Stimulated activated CD4-positive, alpha-beta T cell treated with anti-CD3 and anti-CD28 coated beads, TNF-alpha, amount 100 ng/mL, for 24 hours (primary cell): Measurements from ENCODE around the gene HHAT.

Source experiments
- DNase-seq, 3 experiments: peaks; one replicate each; pipeline ENCODE4 v3.0.0-alpha.2; 2020; ENCODE audit warnings: low read depth in 3 of 3

Gene HHAT

DNA sequence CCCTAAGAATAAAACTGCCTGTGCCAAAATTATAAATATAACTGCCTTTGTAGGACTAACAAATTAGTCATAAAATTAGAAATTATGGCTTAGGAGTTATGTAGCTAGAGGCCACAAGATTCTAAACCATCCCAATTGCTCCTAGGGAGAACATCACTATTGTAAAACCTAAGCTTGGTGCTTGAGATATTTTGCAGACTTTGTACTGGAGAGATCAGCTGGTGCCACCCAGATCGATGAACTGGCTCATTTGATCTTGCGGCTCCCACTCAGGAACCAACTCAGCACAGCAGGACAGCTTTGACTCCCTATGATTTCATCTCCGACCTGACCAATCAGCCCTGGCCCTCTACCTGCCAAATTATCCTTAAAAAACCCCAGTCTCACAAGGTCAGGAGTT, 30.6 kb downstream of the HHAT start:
- no peak for DNase-seq

DNA sequence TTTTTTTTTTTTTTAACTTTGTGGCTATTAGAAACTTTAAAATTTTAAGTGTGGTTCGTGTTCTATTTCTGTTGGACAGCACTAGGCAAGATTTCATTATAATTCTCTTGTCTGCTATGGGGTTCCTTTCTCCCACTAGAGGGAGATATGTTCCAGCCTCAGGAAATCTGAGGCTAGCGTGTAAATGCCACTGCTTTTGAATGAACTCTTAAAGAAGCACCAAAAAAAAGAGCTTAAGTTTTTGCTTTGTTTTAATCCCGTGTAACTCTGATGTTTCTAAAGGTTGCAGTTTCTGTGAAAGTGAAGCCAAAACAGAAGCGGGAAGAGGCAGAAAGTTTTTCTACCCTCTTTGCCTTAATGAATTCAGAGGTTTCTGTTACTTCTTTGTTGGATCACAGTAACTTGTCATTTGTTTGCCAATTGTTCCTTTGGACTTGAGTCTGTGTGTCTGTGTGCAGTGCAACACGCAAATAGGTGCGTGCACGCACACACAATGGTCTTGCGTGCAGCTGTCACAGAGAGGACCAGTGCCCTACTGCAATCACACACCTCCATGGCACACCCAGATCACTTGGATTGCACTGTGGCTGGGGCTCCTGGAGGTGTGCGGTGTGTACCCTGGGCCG, 32.3 kb downstream of the HHAT start:
- no peak for DNase-seq

DNA sequence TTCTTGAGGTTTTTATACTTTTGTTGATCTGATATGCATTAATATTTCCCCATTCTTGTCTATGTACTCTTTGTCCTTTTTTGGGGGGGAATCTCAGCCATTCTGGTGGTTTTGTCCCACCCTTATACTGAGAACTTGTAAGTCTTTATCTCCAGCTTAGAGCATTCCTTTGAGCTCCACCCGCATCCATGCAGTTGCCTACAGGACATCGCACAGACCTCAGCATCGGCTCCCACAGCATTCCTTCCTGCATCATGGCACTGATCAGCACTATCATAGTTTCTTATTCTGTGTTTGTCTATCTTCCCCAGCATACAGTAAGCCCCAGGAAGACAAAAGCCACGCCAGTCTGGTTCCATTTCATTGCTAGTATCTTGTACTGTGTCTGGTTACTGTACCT, 33.0 kb downstream of the HHAT start:
- no peak for DNase-seq

DNA sequence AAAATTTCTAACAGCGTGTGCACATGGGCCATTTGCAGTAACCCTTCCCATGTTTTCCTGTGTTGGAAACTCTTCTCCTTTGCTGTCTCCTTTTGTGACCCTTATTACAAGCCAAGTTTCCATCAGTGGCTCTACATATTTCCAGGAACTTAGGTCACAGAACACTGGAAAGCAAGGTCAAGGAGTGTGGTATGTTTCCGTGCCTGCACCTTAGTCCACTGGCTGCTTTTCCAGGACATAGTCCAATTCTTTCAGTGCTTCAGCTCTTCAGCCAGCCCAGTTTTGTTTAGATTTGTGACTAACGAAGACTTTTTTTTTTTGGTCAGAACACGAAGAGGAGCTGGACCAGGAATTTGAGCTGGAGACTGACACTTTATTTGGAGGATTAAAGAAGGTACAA, 33.8 kb downstream of the HHAT start:
- DNase-seq = no peak

DNA sequence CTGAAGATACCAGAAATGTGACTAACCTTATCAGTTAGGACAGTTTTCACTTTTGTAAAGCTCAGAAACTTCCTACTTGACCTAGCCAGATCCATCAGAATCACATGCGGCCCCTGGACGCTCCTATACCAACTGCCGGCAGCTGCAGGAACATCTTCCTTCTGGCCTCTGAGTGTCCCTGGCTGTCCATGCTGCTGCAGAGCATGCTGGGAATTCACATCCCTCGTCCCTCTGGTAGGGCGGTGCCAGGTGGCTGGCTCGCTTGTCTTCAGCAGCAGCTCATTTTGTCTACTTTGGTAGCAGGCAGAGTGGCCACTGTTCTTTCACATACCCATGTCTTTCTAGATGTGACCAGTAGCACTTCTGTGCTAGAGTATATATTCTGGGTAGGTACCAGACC, 34.4 kb downstream of the HHAT start:
- DNase-seq = no peak

DNA sequence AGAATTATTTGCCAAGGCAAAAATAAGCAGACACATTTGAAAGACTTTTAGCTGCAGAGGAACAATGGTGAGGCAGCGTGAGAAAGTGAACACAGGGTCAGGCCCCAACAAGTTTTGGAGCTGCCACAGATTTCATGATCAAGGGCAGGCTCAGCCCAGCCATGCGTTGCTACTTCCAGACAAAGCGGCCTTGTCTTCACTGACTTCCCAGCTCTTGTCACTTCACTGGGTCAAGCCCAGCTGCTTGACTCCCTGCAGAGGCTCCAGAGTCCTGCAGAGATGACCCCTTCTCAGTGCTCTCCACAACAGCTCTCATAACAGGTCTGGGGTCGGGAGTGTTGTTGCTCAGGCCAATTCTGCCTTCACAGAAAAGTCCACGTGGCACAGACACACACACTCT, 35.8 kb downstream of the HHAT start:
- DNase-seq = no peak

DNA sequence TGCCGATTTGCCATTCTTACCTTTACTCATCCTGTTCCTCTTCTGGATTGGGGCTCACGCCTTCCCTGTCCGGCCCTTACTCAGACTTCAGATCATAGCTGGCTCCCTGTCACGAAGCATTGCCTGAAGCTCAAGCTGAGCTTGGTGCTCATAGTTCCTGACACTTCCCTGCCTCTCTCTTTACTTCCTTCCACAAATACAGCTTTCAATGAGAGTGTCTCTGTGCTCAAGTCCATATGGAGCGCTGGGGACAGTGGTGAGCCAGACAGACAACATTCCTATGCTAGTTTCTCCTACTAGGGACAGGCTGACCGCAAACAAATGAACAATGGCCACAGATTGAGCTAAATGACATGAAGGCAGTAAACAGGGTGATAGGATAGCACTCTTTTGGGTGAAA, 38.1 kb downstream of the HHAT start:
- DNase-seq = no peak

DNA sequence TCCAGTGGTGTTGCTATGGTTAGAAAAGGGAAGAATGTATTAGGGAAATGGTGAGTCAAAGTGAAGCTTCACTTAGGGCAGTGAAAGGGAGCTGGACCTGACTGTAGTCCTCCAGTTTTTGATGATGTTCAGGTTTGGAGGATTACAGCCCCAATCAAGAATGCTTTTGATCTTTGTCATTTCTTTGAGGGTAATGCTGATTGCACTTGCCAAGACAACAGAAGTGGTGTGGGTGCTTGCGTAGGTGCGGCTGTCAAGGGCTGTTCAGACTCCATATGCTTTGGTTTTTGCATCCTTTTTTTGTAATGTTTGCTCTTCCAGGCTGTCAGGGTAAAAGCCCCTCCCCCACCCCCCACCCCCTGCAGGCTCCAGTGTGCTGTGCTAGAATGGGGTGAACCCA, 38.9 kb downstream of the HHAT start:
- no peak for DNase-seq

DNA sequence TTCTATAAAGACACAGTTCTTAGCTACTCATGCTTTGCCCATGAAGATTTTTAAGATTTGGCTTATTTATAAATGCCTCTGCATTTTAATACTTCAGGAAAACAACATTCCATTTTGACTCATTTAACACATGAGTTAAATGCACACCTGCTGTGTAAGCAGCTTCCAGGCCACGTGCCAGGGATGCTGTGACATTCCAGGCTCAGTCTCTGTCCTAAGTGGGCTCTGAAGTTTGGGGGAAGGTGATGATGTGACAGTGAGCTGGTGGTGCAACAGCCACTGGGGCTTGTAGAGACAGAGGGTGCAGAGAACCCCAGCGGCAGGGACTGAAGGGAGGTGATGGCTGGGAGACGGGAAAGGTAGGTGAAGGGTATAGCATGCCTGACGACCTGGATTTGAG, 40.7 kb downstream of the HHAT start:
- no peak for DNase-seq

DNA sequence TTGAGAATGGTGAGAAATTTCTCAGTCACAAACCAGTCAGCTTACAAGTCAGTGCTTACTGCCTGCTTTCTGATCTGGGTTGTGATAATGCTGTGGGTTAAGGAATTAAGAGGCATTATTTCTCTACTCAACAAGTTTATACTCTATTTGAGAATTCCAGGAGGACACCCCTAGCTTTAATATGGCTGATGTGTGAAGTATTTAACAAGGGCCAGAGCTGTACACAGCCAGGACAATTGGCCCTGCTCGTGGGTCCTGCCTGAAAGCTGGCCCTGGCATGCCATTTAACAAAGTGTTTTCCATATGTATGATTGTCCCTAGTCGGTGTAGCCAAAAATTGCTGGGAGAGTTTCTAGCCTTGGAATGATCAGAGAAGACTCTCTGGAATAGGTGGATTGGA, 43.2 kb downstream of the HHAT start:
- no peak for DNase-seq

DNA sequence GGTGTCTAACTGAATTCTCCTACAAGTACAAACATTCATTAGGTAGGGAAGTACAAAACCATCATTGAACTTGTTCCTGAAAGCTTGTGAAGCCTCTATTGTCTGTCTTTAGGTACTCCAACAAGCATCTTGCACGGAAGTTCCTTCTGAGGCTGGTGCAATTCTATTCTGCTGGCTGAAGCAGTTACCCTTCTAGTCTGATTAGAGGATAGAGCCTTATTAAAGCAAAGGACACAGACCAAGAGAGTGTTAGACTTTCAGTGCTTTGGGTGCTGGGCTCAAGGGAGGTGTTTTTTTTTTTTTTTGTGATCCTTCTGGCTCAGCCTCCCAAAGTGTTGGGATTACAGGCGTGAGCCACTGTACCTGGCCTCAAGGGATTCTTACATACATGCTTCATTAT, 43.8 kb downstream of the HHAT start:
- no peak for DNase-seq

DNA sequence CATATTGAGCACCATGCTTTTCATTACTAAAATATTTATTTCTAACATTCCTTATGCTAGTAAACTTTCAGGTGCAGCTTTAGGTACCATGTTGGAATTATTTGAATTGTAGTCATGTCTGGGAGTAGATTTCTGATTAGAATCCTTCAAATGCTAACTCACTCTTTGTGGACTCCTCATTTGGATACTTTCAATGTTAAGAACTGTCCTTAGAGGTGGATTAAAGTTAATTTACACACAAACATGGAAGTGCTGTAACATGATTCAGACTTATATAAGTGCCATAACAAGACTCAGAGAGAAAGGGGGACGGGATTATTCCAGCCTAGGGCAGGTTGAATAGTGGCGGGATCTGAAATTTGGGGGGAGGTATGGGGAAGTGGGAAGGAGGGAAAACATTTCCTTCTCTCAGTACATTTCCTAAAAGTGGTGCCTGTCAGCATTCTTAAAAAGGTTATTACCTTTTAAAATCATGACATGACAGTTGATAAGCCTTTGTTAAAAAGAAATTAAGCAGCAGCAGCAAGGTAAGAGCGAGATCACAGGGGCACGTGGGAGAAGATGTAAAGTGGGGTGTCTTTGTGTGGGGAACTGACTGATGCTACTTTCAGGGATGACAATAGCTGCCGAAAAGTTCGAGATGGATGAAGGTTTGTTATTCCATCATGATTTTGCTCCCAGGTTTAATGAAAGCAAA, 44.4 kb downstream of the HHAT start:
- DNase-seq = no peak

DNA sequence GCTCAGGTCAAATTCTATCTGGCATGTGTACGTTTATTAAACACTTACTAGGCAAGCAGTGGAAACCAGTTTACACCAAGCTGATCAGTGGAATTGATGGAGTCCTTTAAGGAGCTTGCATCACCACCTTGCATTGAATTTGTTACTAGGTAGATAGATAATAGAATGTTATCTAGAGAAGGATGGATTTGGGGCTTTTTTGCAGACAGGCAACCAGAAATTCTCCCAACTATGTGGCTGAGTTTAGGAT, 44.9 kb downstream of the HHAT start:
- DNase-seq = no peak

DNA sequence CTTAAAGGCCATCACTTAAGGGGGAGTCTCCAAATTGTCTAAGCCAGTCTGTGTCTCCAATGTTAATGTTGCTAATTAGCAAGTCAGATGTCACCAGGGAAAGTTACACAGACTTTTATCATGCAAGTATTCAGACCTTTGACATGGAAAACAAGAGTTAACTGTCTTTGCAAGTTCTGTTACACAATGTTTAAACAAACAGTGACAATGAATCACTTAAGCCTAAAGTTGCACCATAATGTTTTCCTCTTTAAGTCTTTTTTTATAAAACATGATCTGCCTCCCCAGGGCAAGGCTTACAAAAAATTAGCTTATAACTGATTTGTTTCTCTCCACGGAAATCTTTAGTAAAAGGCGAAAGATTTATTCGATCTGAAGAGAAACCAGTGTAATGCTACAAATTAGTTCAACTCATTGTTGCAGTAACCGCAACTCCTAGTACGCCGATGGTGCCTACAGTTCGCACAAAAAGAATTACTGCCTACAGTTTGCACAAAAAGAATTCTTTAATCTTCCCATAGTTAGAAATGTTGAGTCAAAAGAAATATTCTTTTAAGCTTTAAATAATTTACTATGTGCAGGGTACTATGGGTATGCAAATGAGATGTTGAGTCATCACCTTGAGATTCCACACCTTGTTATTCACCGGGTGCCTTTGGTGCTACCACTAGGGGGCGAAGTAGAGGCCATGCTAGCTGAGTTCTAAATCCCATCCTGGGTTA, 45.3 kb downstream of the HHAT start:
- peak; percentile 38 to 70 (median 58) for DNase-seq

DNA sequence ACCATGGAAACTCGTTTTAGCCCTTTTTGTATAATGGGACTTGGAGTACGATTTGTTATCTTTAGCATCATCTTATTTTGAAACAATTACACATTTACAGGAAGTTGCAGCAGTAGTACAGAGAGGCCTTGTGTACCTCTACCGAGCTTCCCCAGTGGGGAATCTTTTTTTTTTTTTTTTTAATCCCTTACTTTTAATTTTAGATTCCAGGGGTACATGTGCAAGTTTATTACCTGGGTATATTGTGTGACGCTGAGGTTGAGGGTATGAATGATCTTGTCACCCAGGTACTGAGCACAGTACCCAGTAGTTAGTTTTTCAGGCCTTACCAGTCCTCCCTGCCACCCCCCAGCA, 45.9 kb downstream of the HHAT start:
- DNase-seq = no peak

DNA sequence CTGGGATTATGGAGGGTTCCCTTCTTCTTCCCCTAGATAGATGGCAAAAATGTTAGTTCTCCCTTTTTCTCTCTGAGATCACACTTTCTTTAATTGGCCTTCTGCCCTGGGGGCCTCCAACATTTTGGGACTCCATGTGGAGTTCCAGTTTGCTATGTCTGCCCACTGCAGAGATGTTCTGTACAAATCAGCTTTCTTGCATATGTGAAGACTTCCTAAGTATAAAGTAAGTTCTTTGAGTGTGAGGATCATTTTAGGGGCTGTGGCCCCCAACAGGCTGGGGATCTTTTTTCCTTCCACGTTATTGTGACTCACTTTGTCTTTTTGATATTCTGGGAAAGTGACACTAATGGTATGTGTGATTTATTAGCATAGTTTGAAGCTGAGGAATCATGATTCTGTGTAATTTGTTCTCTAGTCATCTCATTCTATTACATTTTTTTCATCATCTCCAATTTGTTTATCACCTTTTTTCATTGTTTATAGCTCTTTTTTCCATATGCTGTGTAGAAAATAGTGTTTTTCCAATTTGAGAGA, 48.2 kb downstream of the HHAT start:
- no peak for DNase-seq

DNA sequence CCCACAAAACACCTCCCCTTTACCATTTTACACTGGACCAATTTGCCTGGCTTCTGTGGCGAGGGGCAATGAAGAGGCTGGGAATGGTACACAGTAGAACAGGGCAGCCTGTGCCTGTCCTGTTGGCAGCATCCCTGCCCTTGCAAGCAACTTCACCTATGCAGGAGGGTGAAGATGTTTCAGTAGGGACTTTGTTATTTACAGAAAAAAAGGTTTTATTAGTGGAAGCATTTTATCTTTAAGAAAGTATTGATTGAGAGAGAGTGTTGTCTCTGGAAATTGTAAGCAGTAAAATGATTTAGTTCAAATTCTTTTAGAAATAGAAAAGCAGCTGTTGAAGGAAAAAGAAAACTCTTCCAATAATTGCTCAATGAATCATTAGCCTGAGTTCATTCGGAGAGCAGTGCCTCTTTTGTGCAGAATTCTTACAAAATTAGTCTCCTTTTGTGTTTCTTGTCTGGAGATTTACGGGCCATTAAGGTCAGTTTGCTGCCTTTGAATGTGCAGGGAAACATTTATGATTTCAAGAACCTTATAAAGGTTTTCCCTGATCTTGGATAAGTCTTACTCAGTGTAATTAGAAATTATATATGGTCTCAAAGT, 49.1 kb downstream of the HHAT start:
- no peak for DNase-seq

DNA sequence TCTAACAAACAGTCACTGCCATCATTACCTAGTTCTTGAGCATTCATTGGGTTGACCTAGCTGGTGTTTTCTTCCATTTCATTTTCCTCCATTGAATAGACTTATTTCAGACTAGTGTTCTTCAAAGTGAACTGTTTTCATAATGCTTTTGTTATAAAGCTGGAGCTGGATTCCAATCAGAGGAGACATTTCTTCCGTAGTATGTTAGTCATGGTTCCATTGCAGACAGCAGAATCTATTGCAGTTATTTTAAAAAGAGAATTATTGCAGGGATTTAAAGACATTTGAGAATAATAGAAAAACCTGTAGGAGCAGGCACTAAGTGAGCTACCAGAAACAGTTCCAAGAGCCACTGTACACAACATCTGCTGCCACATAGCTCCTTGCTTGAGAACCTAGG, 50.0 kb downstream of the HHAT start:
- no peak for DNase-seq

DNA sequence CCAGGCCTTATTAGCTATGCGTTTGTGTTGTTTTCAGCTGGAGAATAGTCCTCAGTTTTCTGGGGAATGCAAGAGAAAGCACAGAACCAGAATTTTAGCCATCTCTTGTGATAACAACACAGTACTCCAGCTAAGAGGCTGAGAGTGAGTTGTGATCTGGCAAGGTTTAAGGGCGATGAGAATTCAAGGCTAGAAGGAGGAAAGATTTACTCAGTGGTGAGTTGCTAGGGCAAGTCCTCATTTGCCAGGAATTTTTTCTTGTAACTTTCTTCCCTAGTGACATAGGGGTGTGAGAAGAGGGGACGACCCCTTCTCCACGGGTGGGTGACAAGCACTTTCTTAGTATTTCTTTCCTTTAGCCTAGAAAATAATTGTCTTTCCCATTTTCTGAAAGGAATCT, 53.2 kb downstream of the HHAT start:
- no peak for DNase-seq

DNA sequence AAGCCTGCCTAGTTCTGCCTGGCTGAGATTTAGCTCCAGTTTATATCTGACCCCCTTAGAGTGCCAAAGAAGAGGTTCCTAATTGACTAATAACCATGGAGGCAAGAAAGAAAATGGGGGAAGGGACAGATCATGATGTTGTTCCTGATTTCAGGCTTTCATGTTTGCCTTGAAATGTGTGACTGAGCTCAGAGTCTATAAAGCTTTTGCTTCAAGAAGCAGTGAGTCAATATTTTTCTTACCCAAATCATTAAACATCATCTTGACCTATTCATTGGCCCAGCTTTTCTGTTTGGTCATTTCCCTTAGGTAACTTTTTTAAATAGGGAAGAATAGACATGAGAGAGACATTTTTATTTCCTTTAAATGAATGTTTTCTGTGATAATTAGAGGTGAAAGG, 55.9 kb downstream of the HHAT start:
- DNase-seq = no peak

DNA sequence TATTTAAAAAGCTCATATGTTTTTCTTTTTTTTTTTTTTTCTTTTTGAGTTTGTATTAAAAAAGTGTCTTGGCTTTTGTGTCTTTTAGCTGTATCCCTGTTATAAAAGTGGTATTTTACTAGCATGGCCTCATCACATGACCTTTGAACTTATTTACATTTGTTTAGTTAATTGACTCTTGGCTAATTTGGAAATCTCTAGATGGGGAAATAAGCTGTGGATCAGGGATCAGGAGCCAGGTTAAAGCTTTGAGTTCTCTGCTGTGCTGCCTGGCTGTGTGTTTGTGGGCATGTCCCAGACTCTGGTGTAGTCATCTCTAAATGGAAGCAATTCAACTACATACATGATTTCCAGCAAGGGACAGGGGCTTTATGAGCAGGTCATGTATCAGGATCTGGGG, 56.5 kb downstream of the HHAT start:
- DNase-seq = no peak

DNA sequence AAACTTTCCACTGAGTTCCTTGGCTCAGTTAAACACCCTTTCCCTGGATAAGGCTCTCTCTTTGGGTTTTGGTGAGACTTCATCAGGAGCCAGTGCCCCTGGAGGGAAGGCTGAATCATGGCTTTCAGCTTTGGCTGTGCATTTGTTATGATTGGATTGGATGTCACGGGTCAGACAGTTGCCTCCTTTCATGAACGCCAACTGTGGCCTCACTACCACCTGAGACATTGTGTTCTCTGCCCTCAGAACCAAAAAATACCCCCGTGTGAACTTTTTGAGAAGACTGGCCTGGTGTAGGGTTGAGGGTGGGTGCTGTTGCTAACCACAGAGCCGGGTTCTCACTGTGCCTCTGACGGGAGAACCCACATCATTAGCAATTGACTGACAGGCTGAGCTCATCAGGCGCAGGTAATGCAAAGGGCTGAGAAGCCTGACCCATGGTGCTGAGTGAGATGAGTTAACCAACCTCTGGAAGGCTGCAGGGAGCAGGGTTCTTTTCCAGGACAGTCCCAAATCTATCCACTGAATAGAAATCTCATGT, 65.6 kb downstream of the HHAT start:
- DNase-seq = no peak

DNA sequence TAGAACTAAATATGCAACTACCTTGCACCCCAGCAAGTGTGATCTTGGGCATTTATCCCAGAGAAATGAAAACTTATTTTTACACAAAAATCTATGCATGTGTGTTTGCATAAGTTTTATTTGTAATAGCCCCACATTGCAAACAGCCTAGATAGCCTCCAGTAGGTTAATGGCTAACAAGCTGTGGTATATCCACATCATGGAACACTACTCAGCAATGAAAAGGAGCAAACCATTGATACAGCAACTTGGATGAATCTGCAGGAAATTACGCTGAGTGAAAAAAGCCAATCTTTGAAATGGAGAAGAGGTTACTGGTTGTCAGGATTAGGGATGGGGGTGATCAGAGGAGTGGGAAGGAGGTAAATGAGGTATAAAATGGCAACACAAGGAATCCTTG, 67.8 kb downstream of the HHAT start:
- DNase-seq = no peak
